RWPE1 (cell line): ENCODE results near the gene XCL2.
"Not testable (repeated sequence)": the region's sequence is repeated elsewhere in the genome, so short reads cannot be mapped to it uniquely, and the experiment has no call there.

Source experiments
- CTCF ChIA-PET: fragments of 350-600 bp; sonication (Branson Sonifier 250); formaldehyde crosslinking; extraction: SDS; loops from one replicate; lab custom pipeline; 2021; lab: Yijun Ruan, JAX
- POLR2A ChIA-PET: fragments of 400-600 bp; formaldehyde crosslinking; extraction: SDS; loops from one replicate; lab custom pipeline; 2020; ENCODE audit warnings: antibody characterized with exemption; ENCODE audit not compliant: low non-redundant PET; lab: Yijun Ruan, JAX
- DNase-seq: peaks from one replicate; pipeline ENCODE4 v3.0.0; 2012; ENCODE audit warnings: low spot score
- H3K27ac ChIP-seq: fragments of 450-650 bp; 2 replicates; pipeline ENCODE4 v1.5.1; 2017
- CTCF ChIP-seq: fragments of 450-650 bp; conservative IDR thresholded peaks from 2 replicates; pipeline ENCODE4 v1.5.1; 2017; ENCODE audit warnings: low read depth, mild to moderate bottlenecking

XCL2 gene

GRCh38 chr1:168582688-168583336 is 39.0 kb upstream of the XCL2 start:
- TF ChIP-seq CTCF: no peak
- no peak for DNase-seq
- no peak overlapping the region for H3K27ac ChIP-seq
- CTCF ChIA-PET: interaction anchor here (0.5 to 1.4 kb wide), 2 partner anchors 240 to 335 kb away, joined by 3 to 5 read pairs; no protein-coding TSS in a partner anchor
- POLR2A ChIA-PET: no interaction called here

- H3K27ac ChIP-seq: no peak overlapping the region
- ChIA-PET POLR2A (no interaction called here), CTCF (interaction anchor here (0.5 to 1.4 kb wide), 2 partner anchors 239 to 336 kb away, joined by 3 to 5 read pairs; no protein-coding TSS in a partner anchor)
- no peak for TF ChIP-seq CTCF
- no peak for DNase-seq
Observed at GRCh38 chr1:168581817-168582572, 38.2 kb upstream of the XCL2 start.

- POLR2A ChIA-PET, H3K27ac ChIP-seq, CTCF ChIA-PET, DNase-seq: not testable (repeated sequence)
Observed at GRCh38 chr1:168580991-168581390, 37.2 kb upstream of the XCL2 start.

- H3K27ac ChIP-seq, DNase-seq, POLR2A ChIA-PET: not testable (repeated sequence)
- CTCF ChIA-PET: interaction anchor here (0.6 kb wide), 2 partner anchors 102 to 136 kb away, joined by 3 read pairs; no protein-coding TSS in a partner anchor
Observed at GRCh38 chr1:168580290-168580689, 36.5 kb upstream of the XCL2 start.

- POLR2A ChIA-PET, DNase-seq: not testable (repeated sequence)
- CTCF ChIA-PET: interaction anchor here (0.6 kb wide), 1 partner anchor 11 kb away, joined by 3 read pairs; no protein-coding TSS in a partner anchor
Observed at GRCh38 chr1:168578531-168579185, 34.9 kb upstream of the XCL2 start.

GRCh38 chr1:168576245-168576688 is 32.5 kb upstream of the XCL2 start, which contains the start of gene XCL1:
Gene XCL1 (plus strand): TSS chr1:168576605. CDS start chr1:168576638, 33 bp downstream.
- POLR2A ChIA-PET, H3K27ac ChIP-seq, DNase-seq: not testable (repeated sequence)
- CTCF ChIA-PET: interaction anchor here (1.1 kb wide), 1 partner anchor 20 kb away, joined by 3 read pairs; no protein-coding TSS in a partner anchor

More at GRCh38 chr1:168578531-168579185, 34.9 kb upstream of the XCL2 start:
- H3K27ac ChIP-seq: not testable (repeated sequence)

GRCh38 chr1:168574234-168574633 is 30.4 kb upstream of the XCL2 start:
- H3K27ac ChIP-seq, CTCF ChIA-PET, DNase-seq, POLR2A ChIA-PET: not testable (repeated sequence)
- peak; percentile 52 for TF ChIP-seq CTCF

- CTCF ChIA-PET: no interaction called here
- no peak for DNase-seq
- no peak for TF ChIP-seq CTCF
- POLR2A ChIA-PET: no interaction called here
- no peak overlapping the region for H3K27ac ChIP-seq
Observed at GRCh38 chr1:168572633-168573032, 28.8 kb upstream of the XCL2 start.
